HepG2 (cell line): Measurements from ENCODE around the gene APEX1. TPM values are rescaled to one million over a fixed set of nuclear protein-coding genes. Genes with fewer than 3 reads are reported as not detected.
A peak's percentile ranks its signal among the peaks of the same experiment; 100 is the strongest.

Experiments
- ARNT2 ChIP-seq: sonication (generic); formaldehyde crosslinking; IDR thresholded peaks from 2 replicates; pipeline ENCODE4 v1.8.0; 2022; ENCODE audit warnings: mild to moderate bottlenecking, low read depth, missing genetic modification reagents, moderate library complexity
- DNMT3B ChIP-seq: conservative IDR thresholded peaks from 2 replicates; pipeline ENCODE4 v1.6.1; 2016; ENCODE audit warnings: missing biosample characterization, control low read depth
- EEA1 ChIP-seq: sonication (generic); formaldehyde crosslinking; IDR thresholded peaks from 2 replicates; pipeline ENCODE4 v1.5.1; 2020; ENCODE audit warnings: mild to moderate bottlenecking, missing genetic modification reagents, borderline replicate concordance
- HNRNPL ChIP-seq: fragments of 200-400 bp; formaldehyde crosslinking; IDR thresholded peaks from 2 replicates; pipeline ENCODE4 v1.6.1; 2017; ENCODE audit warnings: mild to moderate bottlenecking, low read depth, low read length
- KLF6 ChIP-seq: IDR thresholded peaks from 2 replicates; pipeline ENCODE4 v1.8.0; 2016; ENCODE audit warnings: missing biosample characterization, missing genetic modification reagents
- MAZ ChIP-seq, 2 experiments: sonication (generic) in 1 of 2; formaldehyde crosslinking in 1 of 2; IDR thresholded peaks; 2 replicates each; pipeline versions ENCODE4 v1.5.0 to v1.6.1; 2012 to 2020; ENCODE audit warnings: low read depth in 2 of 2, mild to moderate bottlenecking in 2 of 2, borderline replicate concordance in 1 of 2, improper control_type of control experiment in 1 of 2, low read length in 1 of 2, missing genetic modification reagents in 1 of 2, moderate library complexity in 1 of 2
- NFATC3 ChIP-seq: sonication (generic); formaldehyde crosslinking; IDR thresholded peaks from 2 replicates; pipeline ENCODE4 v1.5.1; 2020; ENCODE audit warnings: mild to moderate bottlenecking, missing genetic modification reagents
- RARA ChIP-seq: IDR thresholded peaks from 2 replicates; pipeline ENCODE4 v1.6.1; 2016; ENCODE audit warnings: missing genetic modification reagents, missing compliant biosample characterization
- SMC3 ChIP-seq: IDR thresholded peaks from 2 replicates; pipeline ENCODE4 v1.6.1; 2011; ENCODE audit warnings: low read length, improper control_type of control experiment
- SP4 ChIP-seq: sonication (generic); formaldehyde crosslinking; IDR thresholded peaks from 2 replicates; pipeline ENCODE4 v1.8.1; 2023; ENCODE audit warnings: mild to moderate bottlenecking, missing genetic modification reagents
- TFDP2 ChIP-seq: sonication (generic); formaldehyde crosslinking; IDR thresholded peaks from 2 replicates; pipeline ENCODE4 v1.4.0; 2020; ENCODE audit warnings: missing genetic modification reagents
- THAP9 ChIP-seq: sonication (generic); formaldehyde crosslinking; IDR thresholded peaks from 2 replicates; pipeline ENCODE4; 2020; ENCODE audit warnings: missing genetic modification reagents, mild to moderate bottlenecking, borderline replicate concordance
- ZKSCAN5 ChIP-seq: sonication (generic); formaldehyde crosslinking; IDR thresholded peaks from 2 replicates; pipeline ENCODE4 v1.5.1; 2020; ENCODE audit warnings: mild to moderate bottlenecking, missing genetic modification reagents
- ZNF350 ChIP-seq: sonication (generic); formaldehyde crosslinking; IDR thresholded peaks from 2 replicates; pipeline ENCODE4 v1.4.0; 2020; ENCODE audit warnings: mild to moderate bottlenecking, low read depth, missing genetic modification reagents, borderline replicate concordance
- ZNF451 ChIP-seq: sonication (generic); formaldehyde crosslinking; IDR thresholded peaks from 2 replicates; pipeline ENCODE4 v1.5.0; 2020; ENCODE audit warnings: mild to moderate bottlenecking, missing genetic modification reagents
- ZNF496 ChIP-seq: sonication (generic); formaldehyde crosslinking; IDR thresholded peaks from 2 replicates; pipeline ENCODE4 v1.8.1; 2023; ENCODE audit warnings: mild to moderate bottlenecking, moderate library complexity, missing genetic modification reagents; ENCODE audit not compliant: insufficient replicate concordance
- ZNF562 ChIP-seq: sonication (generic); formaldehyde crosslinking; IDR thresholded peaks from 2 replicates; pipeline ENCODE4 v1.8.0; 2022; ENCODE audit warnings: missing genetic modification reagents, borderline replicate concordance
- ZNF687 ChIP-seq: sonication (generic); formaldehyde crosslinking; IDR thresholded peaks from 2 replicates; pipeline ENCODE4 v1.5.1; 2020; ENCODE audit warnings: mild to moderate bottlenecking, missing genetic modification reagents, moderate library complexity
- ZNF781 ChIP-seq: sonication (generic); formaldehyde crosslinking; IDR thresholded peaks from 2 replicates; pipeline ENCODE4 v1.5.1; 2020; ENCODE audit warnings: borderline replicate concordance, mild to moderate bottlenecking, missing genetic modification reagents; ENCODE audit errors: not compliant biosample characterization
- ZSCAN21 ChIP-seq: sonication (generic); formaldehyde crosslinking; IDR thresholded peaks from 2 replicates; pipeline ENCODE4 v1.8.0; 2022; ENCODE audit warnings: mild to moderate bottlenecking, missing genetic modification reagents, moderate library complexity, borderline replicate concordance
- polyA plus RNA-seq, 8 experiments: library from polyadenylated mRNA; depleted of rRNA in 3 of 8; stranded (reverse) in 7 of 8; unstranded in 1 of 8; fragments of >200 nt; fragmentation: Illumina TruSeq in 4 of 8; extraction: Trizol in 4 of 8; gene quantifications; 2 replicates each; pipeline versions ENCODE4 v1.2.1 to v1.2.3, GENCODE V29; 2011 to 2016; ENCODE audit warnings: low read depth in 4 of 8, missing spikeins in 1 of 8, mixed read lengths in 1 of 8; ENCODE audit not compliant: insufficient read depth in 1 of 8
- total RNA-seq, 5 experiments: library from RNA; depleted of rRNA; stranded (reverse); fragments of >200 nt; fragmentation: Illumina TruSeq; extraction: Trizol; gene quantifications; 2 replicates each; pipeline ENCODE4 v1.2.3, GENCODE V29; 2016; ENCODE audit warnings: low read depth in 1 of 5

APEX1 gene
- total and polyA plus RNA-seq, 2 of the 13 experiments (the other 11 are each of a cell fraction or from before 2014, with no cell fraction given), result 171 to 405 TPM

- TF ChIP-seq THAP9 (peak; percentile 71; the same call in 1 of the 2 replicates), ZNF562 (CRISPR knock-in tag) (no peak), SMC3 (no peak), ARNT2 (CRISPR knock-in tag) (peak; percentile 96), ZNF496 (CRISPR knock-in tag) (no peak), ZNF687 (CRISPR knock-in tag) (peak; percentile 99), ZSCAN21 (CRISPR knock-in tag) (peak; percentile 74; the same call in 1 of the 2 replicates), TFDP2 (peak; percentile 96), ZNF781 (CRISPR knock-in tag) (peak; percentile 85), ZKSCAN5 (CRISPR knock-in tag) (no peak), RARA (CRISPR knock-in tag) (peak; percentile 68), EEA1 (CRISPR knock-in tag) (peak; percentile 75; the same call in 1 of the 2 replicates), SP4 (CRISPR knock-in tag) (peak; percentile 93), HNRNPL (no peak), MAZ (IDR thresholded peaks at IDR 0.05; ENCODE audit: borderline replicate concordance, low read depth, low read length) (no peak), MAZ (CRISPR knock-in tag; IDR thresholded peaks at IDR 0.05; ENCODE audit: low read depth) (peak; percentile 95), ZNF350 (CRISPR knock-in tag) (peak; percentile 89), KLF6 (peak; percentile 99), NFATC3 (CRISPR knock-in tag) (no peak), DNMT3B (peak; percentile 98; the same call in 1 of the 2 replicates), ZNF451 (CRISPR knock-in tag) (peak; percentile 99)
Measured at GRCh38 chr14:20461225-20462141, 6.5 kb downstream of the APEX1 start, which contains the start of gene PIP4P1 (continued).
